OCI-LY7 (cell line): ENCODE measurements around the gene ELF1. TPM values are rescaled to one million over a fixed set of nuclear protein-coding genes. Genes with fewer than 3 reads are reported as not detected.
A peak's percentile ranks its signal among the peaks of the same experiment; 100 is the strongest.

Experiments used
- BruUV-seq: library from RNA; stranded (reverse); fragments of 400-500 nt; replicated peaks from 2 replicates; lab custom pipeline; 2021; lab: Mats Ljungman, UMichigan
- CTCF ChIA-PET: fragments of 300-600 bp; sonication (Branson Sonifier 250); formaldehyde crosslinking; loops from one replicate; lab custom pipeline; 2022; ENCODE audit warnings: antibody characterized with exemption; ENCODE audit not compliant: unreplicated experiment; lab: Charles Lee
- POLR2A ChIA-PET: fragments of 300-600 bp; sonication (Branson Sonifier 250); formaldehyde crosslinking; loops from one replicate; lab custom pipeline; 2022; ENCODE audit warnings: antibody characterized with exemption; lab: Charles Lee
- DNase-seq: peaks from one replicate; pipeline ENCODE4 v3.0.0-alpha.2; 2015; ENCODE audit warnings: low spot score
- H2AFZ ChIP-seq: fragments of 200-600 bp; sonication (generic), shearing (Covaris generic); 2 replicates; pipeline ENCODE4 v1.6.1; 2014; ENCODE audit warnings: mild to moderate bottlenecking, antibody characterized with exemption, low read length, moderate library complexity
- H3K27ac ChIP-seq: fragments of 200-600 bp; sonication (generic); 2 replicates; pipeline ENCODE4 v1.5.1; 2014; ENCODE audit warnings: mixed run types, low read depth, mild to moderate bottlenecking, moderate library complexity, low read length, inconsistent platforms; ENCODE audit not compliant: poor library complexity, severe bottlenecking
- H3K36me3 ChIP-seq: fragments of 200-600 bp; sonication (generic); 2 replicates; pipeline ENCODE4 v1.6.1; 2014; ENCODE audit warnings: mild to moderate bottlenecking, antibody characterized with exemption, low read length, moderate library complexity, mixed read lengths; ENCODE audit not compliant: insufficient read depth
- H3K4me1 ChIP-seq: fragments of 200-600 bp; sonication (generic); 2 replicates; pipeline ENCODE4 v1.5.1; 2014; ENCODE audit warnings: mild to moderate bottlenecking, low read length; ENCODE audit not compliant: insufficient read depth, poor library complexity, severe bottlenecking
- H3K4me2 ChIP-seq: fragments of 200-600 bp; sonication (generic); 2 replicates; pipeline ENCODE4 v1.6.1; 2014; ENCODE audit warnings: mild to moderate bottlenecking, low read length
- H3K4me3 ChIP-seq: fragments of 200-600 bp; sonication (generic); 2 replicates; pipeline ENCODE4 v1.5.1; 2014; ENCODE audit warnings: mild to moderate bottlenecking, low read depth, low read length; ENCODE audit not compliant: poor library complexity, severe bottlenecking
- H3K79me2 ChIP-seq: fragments of 200-600 bp; sonication (generic); 2 replicates; pipeline ENCODE4 v1.6.1; 2016; ENCODE audit warnings: low read depth, mild to moderate bottlenecking, low read length, moderate library complexity, mixed read lengths; ENCODE audit not compliant: insufficient read depth
- H3K9me2 ChIP-seq: fragments of 200-600 bp; sonication (generic); 2 replicates; pipeline ENCODE4 v1.6.1; 2016; ENCODE audit warnings: mild to moderate bottlenecking, low read length, mixed read lengths; ENCODE audit not compliant: insufficient read depth
- H3K9me3 ChIP-seq: fragments of 200-600 bp; sonication (generic); 2 replicates; pipeline ENCODE4 v1.6.1; 2014; ENCODE audit warnings: mild to moderate bottlenecking, mixed run types, low read length, mixed read lengths
- H4K20me1 ChIP-seq: fragments of 200-600 bp; sonication (generic); 2 replicates; pipeline ENCODE4 v1.6.1; 2014; ENCODE audit warnings: mild to moderate bottlenecking, antibody characterized with exemption, low read length, moderate library complexity, mixed read lengths; ENCODE audit not compliant: insufficient read depth
- CTCF ChIP-seq: fragments of 200-600 bp; sonication (generic); conservative IDR thresholded peaks from 2 replicates; pipeline ENCODE4 v1.5.1; 2014; ENCODE audit warnings: mild to moderate bottlenecking, antibody characterized with exemption, low read length, moderate library complexity, mixed read lengths
- EZH2phosphoT487 ChIP-seq: fragments of 200-600 bp; sonication (generic); IDR thresholded peaks from 2 replicates; pipeline ENCODE4 v1.6.1; 2018; ENCODE audit warnings: low read depth, borderline replicate concordance, mild to moderate bottlenecking, mixed run types, antibody characterized with exemption, low read length, moderate library complexity, mixed read lengths
- intact Hi-C: fragments of 100-400 bp; cut with micrococcal nuclease; formaldehyde crosslinking; loops from one replicate; pipeline ENCODE4 v1.10.0; 2022; ENCODE audit not compliant: unreplicated experiment
- total RNA-seq, 2 experiments: library from RNA; depleted of rRNA in 1 of 2; stranded (reverse); fragments of >200 nt in 1 of 2; shearing (Covaris generic) in 1 of 2; gene quantifications; 2 replicates each; pipeline ENCODE4 v1.2.3, GENCODE V29; 2014 to 2022

Gene ELF1
- total RNA-seq, 2 experiments from 2014 or later, result 111 to 248 TPM

GRCh38 chr13:40984668-40985366 lies 34.3 kb downstream of the ELF1 start:
- Histone ChIP-seq H3K9me3 (peaks cover 15% of the 10 kb centered on the region; the same call in 1 of the 2 replicates), H3K4me1 (peaks cover 64% of the 10 kb centered on the region), H4K20me1 (peaks cover 49% of the 10 kb centered on the region), H3K4me2 (peak overlapping the region; percentile 94), H3K79me2 (peaks cover 100% of the 10 kb centered on the region), H3K9me2 (no peaks in the 10 kb centered on the region), H2AFZ (no peak overlapping the region), H3K27ac (peak overlapping the region; percentile 89), H3K36me3 (peaks cover 60% of the 10 kb centered on the region), H3K4me3 (peak overlapping the region; percentile 85)
- ChIA-PET POLR2A (interaction anchor here (0.8 to 7.7 kb wide), 11 partner anchors 9 to 207 kb away, joined by 3 to 139 read pairs (median 4); partner anchors contain the start of gene ELF1), CTCF (no interaction called here)
- TF ChIP-seq CTCF (no peak), EZH2phosphoT487 (no peak)
- BruUV-seq, result TSS peak; percentile 77
- intact Hi-C loops, result loop anchor here (1.0 to 5.0 kb wide), 2 partner anchors 8 to 53 kb away; no protein-coding TSS in a partner anchor
- DNase-seq, result peak; percentile 71

GRCh38 chr13:40983725-40984667 lies 35.1 kb downstream of the ELF1 start:
- intact Hi-C loops, result loop anchor here (1.0 to 5.0 kb wide), 4 partner anchors 9 to 77 kb away; partner anchors contain the start of gene WBP4
- no peak for DNase-seq
- Histone ChIP-seq H4K20me1 (peaks cover 57% of the 10 kb centered on the region), H3K4me3 (peak overlapping the region; percentile 85), H3K27ac (peak overlapping the region; percentile 89), H3K9me3 (peaks cover 8% of the 10 kb centered on the region; the same call in 1 of the 2 replicates), H3K79me2 (peaks cover 100% of the 10 kb centered on the region), H3K9me2 (no peaks in the 10 kb centered on the region), H2AFZ (no peak overlapping the region), H3K4me2 (peak overlapping the region; percentile 94), H3K36me3 (peaks cover 60% of the 10 kb centered on the region), H3K4me1 (peaks cover 61% of the 10 kb centered on the region)
- no TSS peak for BruUV-seq
- ChIA-PET CTCF (no interaction called here), POLR2A (interaction anchor here (0.8 to 7.7 kb wide), 13 partner anchors 10 to 206 kb away, joined by 3 to 139 read pairs (median 4); partner anchors contain the start of gene ELF1)
- TF ChIP-seq EZH2phosphoT487, result no peak
- no peak for TF ChIP-seq CTCF
